AG04450 (cell line): ENCODE measurements around the gene AFF3. TPM values are rescaled to one million over a fixed set of nuclear protein-coding genes. Genes with fewer than 3 reads are reported as not detected.

Source experiments
- CTCF ChIA-PET: fragments of 300-600, 350-600 bp; formaldehyde crosslinking; extraction: SDS; loops from one replicate; lab custom pipeline; 2022; ENCODE audit warnings: antibody characterized with exemption, inconsistent platforms; lab: Charles Lee
- POLR2A ChIA-PET: fragments of 350-600 bp; formaldehyde crosslinking; extraction: SDS; loops from one replicate; lab custom pipeline; 2021; ENCODE audit warnings: antibody characterized with exemption, inconsistent platforms; lab: Yijun Ruan, JAX
- DNase-seq: peaks from one replicate; pipeline ENCODE4 v3.0.0-alpha.2; 2011; ENCODE audit warnings: low read depth, low spot score
- H3K27ac ChIP-seq: one replicate; pipeline ENCODE4 v1.5.1; 2012; ENCODE audit warnings: low read depth, low read length, control low read depth
- H3K27me3 ChIP-seq: one replicate; pipeline ENCODE4 v1.6.0; 2012; ENCODE audit warnings: low read length; ENCODE audit not compliant: control insufficient read depth, insufficient read depth
- H3K4me3 ChIP-seq: 2 replicates; pipeline ENCODE4 v1.5.1; 2011; ENCODE audit warnings: mild to moderate bottlenecking, low read depth, low read length, control low read depth
- H3K9me3 ChIP-seq: 2 replicates; pipeline ENCODE4 v1.5.1; 2012; ENCODE audit warnings: low read length; ENCODE audit not compliant: control insufficient read depth, insufficient read depth
- polyA plus RNA-seq: library from polyadenylated mRNA; depleted of rRNA; stranded (reverse); fragments of >200 nt; gene quantifications from 2 replicates; pipeline ENCODE4 v1.2.3, GENCODE V29; 2011
- TF ChIP-seq, protein P1 (sequence below): IDR thresholded peaks from 2 replicates; pipeline ENCODE4 v1.5.1; 2011; ENCODE audit warnings: low read depth, low read length, control low read depth, inconsistent platforms

The AFF3 gene
- polyA plus RNA-seq, 1 experiment = 17.9 TPM

DNA sequence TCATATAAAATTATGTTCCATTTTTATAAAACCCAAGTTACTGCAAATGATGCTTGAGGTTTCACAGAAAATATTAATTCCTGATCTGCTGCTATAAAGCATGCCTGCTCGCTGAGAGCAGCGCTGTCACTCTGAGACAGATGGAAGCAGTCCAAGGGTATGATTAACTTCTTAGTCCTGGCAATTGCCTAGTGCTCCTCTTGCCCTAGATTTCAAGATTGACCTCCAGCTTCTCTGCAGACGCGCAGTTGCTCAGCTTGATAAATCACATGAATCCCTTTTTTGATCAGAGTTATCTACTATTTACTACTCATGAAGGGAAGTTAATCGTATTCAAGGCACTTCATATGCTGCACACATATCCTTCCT, 498.0 kb downstream of the AFF3 start:
- no peak for DNase-seq
- TF ChIP-seq, protein P1, sequence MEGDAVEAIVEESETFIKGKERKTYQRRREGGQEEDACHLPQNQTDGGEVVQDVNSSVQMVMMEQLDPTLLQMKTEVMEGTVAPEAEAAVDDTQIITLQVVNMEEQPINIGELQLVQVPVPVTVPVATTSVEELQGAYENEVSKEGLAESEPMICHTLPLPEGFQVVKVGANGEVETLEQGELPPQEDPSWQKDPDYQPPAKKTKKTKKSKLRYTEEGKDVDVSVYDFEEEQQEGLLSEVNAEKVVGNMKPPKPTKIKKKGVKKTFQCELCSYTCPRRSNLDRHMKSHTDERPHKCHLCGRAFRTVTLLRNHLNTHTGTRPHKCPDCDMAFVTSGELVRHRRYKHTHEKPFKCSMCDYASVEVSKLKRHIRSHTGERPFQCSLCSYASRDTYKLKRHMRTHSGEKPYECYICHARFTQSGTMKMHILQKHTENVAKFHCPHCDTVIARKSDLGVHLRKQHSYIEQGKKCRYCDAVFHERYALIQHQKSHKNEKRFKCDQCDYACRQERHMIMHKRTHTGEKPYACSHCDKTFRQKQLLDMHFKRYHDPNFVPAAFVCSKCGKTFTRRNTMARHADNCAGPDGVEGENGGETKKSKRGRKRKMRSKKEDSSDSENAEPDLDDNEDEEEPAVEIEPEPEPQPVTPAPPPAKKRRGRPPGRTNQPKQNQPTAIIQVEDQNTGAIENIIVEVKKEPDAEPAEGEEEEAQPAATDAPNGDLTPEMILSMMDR = no peak

DNA sequence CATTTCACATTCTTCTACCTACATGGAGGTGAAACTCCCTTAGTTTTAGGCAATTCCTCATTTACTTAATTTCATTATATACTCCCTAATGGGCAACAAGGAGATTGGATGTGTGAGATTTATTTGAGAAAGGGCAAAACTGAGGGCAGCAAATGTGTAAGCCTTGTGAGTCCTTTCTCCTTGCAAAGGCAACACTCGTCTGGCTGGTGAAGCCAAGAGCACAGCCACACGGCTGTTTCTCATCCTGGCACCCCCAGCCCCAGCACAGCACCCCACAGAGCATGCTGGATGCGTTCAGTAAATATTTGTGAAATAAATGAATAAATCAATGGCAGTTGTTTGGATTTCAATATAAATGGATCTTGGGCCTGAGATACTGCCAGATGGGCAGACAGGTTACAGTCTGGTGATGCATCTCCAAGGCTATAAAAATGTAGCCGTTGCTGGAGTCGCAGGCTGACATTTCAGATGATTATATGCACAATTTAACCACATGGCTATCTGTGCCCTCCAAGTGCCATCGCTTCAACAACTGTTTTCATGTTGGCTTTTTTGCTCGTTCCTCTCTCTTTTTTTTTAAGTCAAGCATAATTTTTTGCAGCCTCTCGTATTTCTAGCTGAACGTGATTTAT, 498.5 kb downstream of the AFF3 start:
- Histone ChIP-seq H3K27me3 (no peaks in the 10 kb centered on the region), H3K4me3 (no peak overlapping the region), H3K9me3 (no peaks in the 10 kb centered on the region), H3K27ac (no peak overlapping the region)
- TF ChIP-seq, protein P1 = no peak
- no peak for DNase-seq
- ChIA-PET POLR2A (no interaction called here), CTCF (no interaction called here)

More for the DNA sequence above, 498.0 kb downstream of the AFF3 start:
- Histone ChIP-seq H3K27ac (no peak overlapping the region), H3K9me3 (no peaks in the 10 kb centered on the region), H3K4me3 (no peak overlapping the region), H3K27me3 (no peaks in the 10 kb centered on the region)
- ChIA-PET POLR2A (no interaction called here), CTCF (no interaction called here)

DNA sequence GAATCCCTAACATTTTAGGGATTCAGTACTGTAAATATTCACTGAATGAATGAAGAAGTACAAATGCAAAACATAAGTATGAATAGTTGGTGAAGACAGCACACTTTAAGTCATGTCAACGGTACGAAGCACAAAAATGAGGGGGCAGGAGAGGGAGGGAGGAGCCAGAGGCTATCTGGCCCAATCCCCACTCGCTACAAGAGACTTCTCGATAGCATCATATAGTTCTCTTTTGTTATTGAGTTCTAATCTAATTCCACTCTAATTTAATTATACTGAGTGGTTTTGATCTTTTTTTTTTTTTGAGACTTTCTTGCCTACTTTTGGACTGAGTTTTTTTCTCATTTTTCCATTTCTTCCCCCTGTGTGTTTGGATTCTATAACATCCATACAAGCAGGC, 500.4 kb downstream of the AFF3 start:
- no peak for DNase-seq
- H3K9me3 ChIP-seq = no peaks in the 10 kb centered on the region
- H3K27me3 ChIP-seq = no peaks in the 10 kb centered on the region
- no peak overlapping the region for H3K27ac ChIP-seq
- ChIA-PET POLR2A (no interaction called here), CTCF (no interaction called here)
- TF ChIP-seq, protein P1 = no peak
- H3K4me3 ChIP-seq = no peak overlapping the region

DNA sequence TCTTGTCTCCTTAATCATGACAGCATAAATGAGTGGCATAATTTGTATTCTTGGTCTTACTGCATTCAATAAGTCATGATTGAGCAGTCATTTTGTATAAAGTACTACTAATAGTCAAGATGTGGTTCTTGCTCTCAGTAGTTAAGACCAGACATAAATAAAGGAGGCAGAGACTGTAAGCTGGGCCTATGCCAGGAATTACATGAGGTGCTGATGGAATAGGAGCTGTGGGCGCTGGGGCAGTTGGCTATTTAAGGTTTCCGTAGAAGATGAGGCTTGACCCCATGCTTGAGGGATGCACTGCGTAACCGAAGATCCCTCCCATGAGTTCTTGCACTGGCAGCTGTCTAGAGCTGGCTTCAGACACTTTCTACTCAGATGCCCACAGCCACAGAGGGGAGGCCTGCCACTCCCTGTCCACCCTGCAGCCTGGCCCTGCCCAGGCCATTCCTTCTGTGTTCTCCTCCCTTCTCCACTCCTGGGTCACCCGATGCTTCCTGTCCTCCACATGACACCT, 501.7 kb downstream of the AFF3 start:
- Histone ChIP-seq H3K9me3 (no peaks in the 10 kb centered on the region; the same call in 1 of the 2 replicates), H3K4me3 (no peak overlapping the region), H3K27ac (no peak overlapping the region), H3K27me3 (no peaks in the 10 kb centered on the region)
- ChIA-PET POLR2A (no interaction called here), CTCF (no interaction called here)
- DNase-seq = no peak
- TF ChIP-seq, protein P1 = no peak

DNA sequence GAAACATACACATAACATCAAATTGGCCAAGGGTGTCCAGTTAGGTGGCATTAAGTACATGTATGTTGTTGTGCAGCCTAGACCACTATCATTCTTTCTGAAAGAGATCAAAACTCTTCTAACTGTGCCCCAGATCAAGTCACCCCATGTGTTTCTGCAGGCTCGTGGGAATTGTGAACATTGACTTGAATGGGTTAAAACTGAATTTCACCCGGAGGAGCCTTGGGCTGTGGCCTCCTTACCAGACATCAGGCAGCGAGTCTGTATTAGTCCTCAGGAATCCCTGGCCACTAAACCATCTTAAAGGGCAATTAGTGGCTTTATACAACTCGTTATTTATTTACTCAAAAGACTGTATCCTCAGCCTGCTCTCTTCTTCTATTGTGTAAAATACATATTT, 503.6 kb downstream of the AFF3 start:
- H3K4me3 ChIP-seq = no peak overlapping the region
- peaks cover 5% of the 10 kb centered on the region for H3K9me3 ChIP-seq
- ChIA-PET CTCF (no interaction called here), POLR2A (no interaction called here)
- H3K27me3 ChIP-seq = no peaks in the 10 kb centered on the region
- H3K27ac ChIP-seq = no peak overlapping the region
- DNase-seq = no peak
- TF ChIP-seq, protein P1 = no peak
